Transverse colon (tissue), 4 donors: ENCODE results near the gene P2RX6. TPM values are rescaled to one million over a fixed set of nuclear protein-coding genes. Genes with fewer than 3 reads are reported as not detected.

Experiments used
- DNase-seq: peaks from one replicate; pipeline ENCODE4 v3.0.0-alpha.2; 2019
- H3K27ac ChIP-seq, 4 donors: fragments of 200-600 bp; sonication (generic); 2 replicates each; pipeline ENCODE4 v1.5.1; 2016 to 2018; ENCODE audit warnings: inconsistent platforms in 4 of 4
- H3K27me3 ChIP-seq: fragments of 200-600 bp; sonication (generic); 2 replicates; pipeline ENCODE4 v1.5.1; 2017; ENCODE audit warnings: inconsistent platforms
- H3K36me3 ChIP-seq, 4 donors: fragments of 200-600 bp; sonication (generic); 2 replicates each; pipeline ENCODE4 v1.5.1; 2017 to 2019; ENCODE audit warnings: inconsistent platforms in 4 of 4
- H3K4me1 ChIP-seq, 4 donors: fragments of 200-600 bp; sonication (generic); 2 replicates each; pipeline ENCODE4 v1.5.1; 2017 to 2020; ENCODE audit warnings: inconsistent platforms in 4 of 4
- H3K4me3 ChIP-seq, 4 donors: fragments of 200-600 bp; sonication (generic); 1 replicate in 1 of 4; 2 replicates in 3 of 4; pipeline versions ENCODE4 v1.5.1 to v1.6.1; 2017 to 2019; ENCODE audit warnings: inconsistent platforms in 4 of 4
- H3K9me3 ChIP-seq, 2 donors: fragments of 200-600 bp; sonication (generic); 2 replicates each; pipeline ENCODE4 v1.5.1; 2017 to 2019; ENCODE audit warnings: inconsistent platforms in 2 of 2
- CTCF ChIP-seq, 5 experiments: fragments of 200-600 bp in 3 of 5; fragments of 450-650 bp in 2 of 5; sonication (generic) in 3 of 5; IDR thresholded peaks; 1 replicate in 2 of 5; 2 replicates in 3 of 5; pipeline ENCODE4 v1.5.1; 2016 to 2017; ENCODE audit warnings: antibody characterized with exemption in 5 of 5, inconsistent platforms in 3 of 5, mild to moderate bottlenecking in 2 of 5, moderate library complexity in 1 of 5
- EP300 ChIP-seq: sonication (generic); formaldehyde crosslinking; IDR thresholded peaks from one replicate; pipeline ENCODE4 v1.6.1; 2017; ENCODE audit warnings: antibody characterized with exemption, low read depth
- POLR2A ChIP-seq: fragments of 450-650 bp; IDR thresholded peaks from one replicate; pipeline ENCODE4 v1.6.1; 2016; ENCODE audit warnings: antibody characterized with exemption, mild to moderate bottlenecking, moderate library complexity
- POLR2AphosphoS5 ChIP-seq, 3 donors: sonication (generic); formaldehyde crosslinking; IDR thresholded peaks; one replicate each; pipeline ENCODE4 v1.6.1; 2016; ENCODE audit warnings: antibody characterized with exemption in 3 of 3
- WGBS, 2 donors: methylation state at CpG; one replicate each; pipeline ENCODE4 v1.1.5; 2018; ENCODE audit warnings: low coverage in 1 of 2; 5-methylcytosine and 5-hydroxymethylcytosine counted together
- in situ Hi-C, 4 donors: fragments of 200-750 bp; cut with MboI; loops; one replicate each; pipeline versions ENCODE4 v1.15.0 to v1.15.1; 2017; ENCODE audit warnings: low sequenced_read_pairs in 3 of 4, low pct_ligation_motif_present in 1 of 4, low pct_unique_long_range_greater_than_20kb in 1 of 4
- intact Hi-C: fragments of 100-400 bp; cut with DNase I; formaldehyde crosslinking; loops from one replicate; pipeline ENCODE4 v1.15.1; 2023; ENCODE audit warnings: low total_unique reads
- total RNA-seq, 4 donors: library from RNA; depleted of rRNA; stranded (reverse); fragments of >200 nt; gene quantifications; one replicate each; pipeline ENCODE4 v1.1.0, GENCODE V29; 2016

The P2RX6 gene
- total RNA-seq = 1 to 10 TPM in 1 of 4 donors, under 1 TPM in 2, not detected in 1; 0.40 to 1.7 (median 0.82) TPM

- peak within 1 kb of the TSS; percentile 20 to 47 (median 33) for H3K4me3 ChIP-seq
- H3K36me3 ChIP-seq = no peaks in the 10 kb centered on the region
- in situ Hi-C loops = no loop called here
- 14 to 39% methylated on average over 3 to 12 of the region's 12 CpGs for WGBS, 2 donors
- H3K4me1 ChIP-seq = peaks cover 14 to 27% (median 20%) of the 10 kb centered on the region in 4 donors
- peak; percentile 52 for DNase-seq
- intact Hi-C loops = no loop called here
- no peaks in the 10 kb centered on the region for H3K27me3 ChIP-seq
- H3K9me3 ChIP-seq = no peaks in the 10 kb centered on the region
- peak within 1 kb of the TSS; percentile 58 to 81 (median 72) for H3K27ac ChIP-seq
- TF ChIP-seq POLR2AphosphoS5 (IDR thresholded peaks at IDR 0.05) = peak in 2 of 3 donors; percentile 27 to 39
- no peak for TF ChIP-seq CTCF (IDR thresholded peaks at IDR 0.05)
- peak; percentile 34 for TF ChIP-seq POLR2A
- no peak for TF ChIP-seq EP300
These were observed at the start of gene P2RX6 for GRCh38 chr22:21014726-21015465. Gene P2RX6, plus strand, starts transcription at chr22:21015165. Its CDS starts 10 bp downstream, at chr22:21015175.

GRCh38 chr22:20965888-20966855 is 48.8 kb upstream of the P2RX6 start:
- TF ChIP-seq CTCF (IDR thresholded peaks at IDR 0.05) (peak in 1 of 5 experiments; percentile 22), POLR2AphosphoS5 (IDR thresholded peaks at IDR 0.05) (peak in 2 of 3 donors; percentile 30 to 51), EP300 (peak; percentile 63), POLR2A (peak; percentile 43)
- H3K27me3 ChIP-seq = peaks cover 14% of the 10 kb centered on the region
- H3K4me1 ChIP-seq = peaks cover 10 to 50% (median 46%) of the 10 kb centered on the region in 4 donors
- 40% methylated on average over 10 of the region's 13 CpGs; no CpG with 5 or more reads in 1 of the 2 donors for WGBS, 2 donors
- H3K36me3 ChIP-seq = no peaks in the 10 kb centered on the region
- DNase-seq = peak; percentile 85
- intact Hi-C loops = no loop called here
- H3K27ac ChIP-seq = peak overlapping the region; percentile 84 to 94 (median 91)
- in situ Hi-C loops = loop anchor here in 1 of 4 donors (25.0 kb wide), 1 partner anchor 96 kb away; no protein-coding TSS in a partner anchor
- no peaks in the 10 kb centered on the region for H3K9me3 ChIP-seq
- peak overlapping the region in 3 of 4 donors; percentile 52 to 62 (median 55) for H3K4me3 ChIP-seq

GRCh38 chr22:20966883-20967696 is 47.9 kb upstream of the P2RX6 start, which contains the start of gene AIFM3:
Gene AIFM3, plus strand, starts transcription at chr22:20967255. Its CDS starts 690 bp downstream, at chr22:20967945.
- intact Hi-C loops = no loop called here
- Histone ChIP-seq H3K27me3 (peaks cover 14% of the 10 kb centered on the region), H3K9me3 (no peaks in the 10 kb centered on the region), H3K36me3 (no peaks in the 10 kb centered on the region), H3K4me1 (peaks cover 10 to 46% (median 44%) of the 10 kb centered on the region in 4 donors), H3K27ac (peak within 1 kb of the TSS; percentile 84 to 94 (median 91)), H3K4me3 (peak within 1 kb of the TSS in 1 of 4 donors; percentile 3)
- in situ Hi-C loops = loop anchor here in 1 of 4 donors (25.0 kb wide), 1 partner anchor 95 kb away; no protein-coding TSS in a partner anchor
- TF ChIP-seq POLR2AphosphoS5 (IDR thresholded peaks at IDR 0.05) = no peak
- TF ChIP-seq EP300 = no peak
- TF ChIP-seq POLR2A = no peak
- no peak for TF ChIP-seq CTCF (IDR thresholded peaks at IDR 0.05)
- DNase-seq = no peak
- WGBS, 2 donors = 55% methylated on average over 18 of the region's 22 CpGs; no CpG with 5 or more reads in 1 of the 2 donors
